Adipocyte (in vitro differentiated cells): Measurements from ENCODE around the gene LMAN1L.

ENCODE experiments used
- DNase-seq: peaks from one replicate; pipeline ENCODE4 v3.0.0-alpha.2; 2015; ENCODE audit warnings: low read depth
- H3K27me3 ChIP-seq: replicated peaks from 2 replicates; pipeline ENCODE4 v1.7.0; 2013; ENCODE audit warnings: mild to moderate bottlenecking, low read length, moderate library complexity; ENCODE audit not compliant: control insufficient read depth, insufficient read depth
- H3K36me3 ChIP-seq: 2 replicates; pipeline ENCODE4 v1.7.0; 2013; ENCODE audit warnings: low read length, mild to moderate bottlenecking, moderate library complexity; ENCODE audit not compliant: control insufficient read depth, insufficient read depth, severe bottlenecking
- H3K4me1 ChIP-seq: 2 replicates; pipeline ENCODE4 v1.7.0; 2013; ENCODE audit warnings: mild to moderate bottlenecking, low read length, moderate library complexity; ENCODE audit not compliant: control insufficient read depth, insufficient read depth
- H3K4me3 ChIP-seq: 2 replicates; pipeline ENCODE4 v1.7.0; 2013; ENCODE audit warnings: mild to moderate bottlenecking, low read length, moderate library complexity
- H3K9ac ChIP-seq: 2 replicates; pipeline ENCODE4 v1.7.0; 2013; ENCODE audit warnings: mild to moderate bottlenecking, low read length, moderate library complexity
- H3K9me3 ChIP-seq: 2 replicates; pipeline ENCODE4 v1.7.0; 2013; ENCODE audit warnings: mild to moderate bottlenecking, low read length, moderate library complexity; ENCODE audit not compliant: control insufficient read depth

Gene LMAN1L

DNA sequence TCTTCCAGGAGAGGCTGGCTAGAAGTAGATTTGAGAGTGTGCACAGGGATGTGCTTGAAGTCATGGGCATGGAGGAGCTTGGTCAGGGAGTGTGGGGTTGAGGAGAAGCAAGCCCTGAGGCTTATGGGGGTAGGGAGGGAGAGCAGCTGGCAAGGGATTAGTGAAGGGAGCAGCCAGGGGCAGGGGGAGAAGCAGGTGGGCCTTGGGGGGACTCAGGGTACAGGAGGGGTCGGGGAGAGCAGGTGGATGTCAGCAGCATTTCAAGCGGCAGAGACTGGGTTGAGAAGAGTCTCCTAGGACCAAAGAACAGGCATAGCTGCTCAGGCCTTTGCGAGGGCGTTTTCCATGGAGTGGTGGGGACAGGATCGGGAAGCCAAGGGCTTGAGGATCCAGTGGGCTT is 3.4 kb upstream of the LMAN1L start:
- Histone ChIP-seq H3K27me3 (no peaks in the 10 kb centered on the region), H3K4me3 (no peak overlapping the region), H3K36me3 (peaks cover 2% of the 10 kb centered on the region), H3K4me1 (peaks cover 4% of the 10 kb centered on the region), H3K9me3 (no peaks in the 10 kb centered on the region), H3K9ac (no peak overlapping the region)
- DNase-seq = no peak

DNA sequence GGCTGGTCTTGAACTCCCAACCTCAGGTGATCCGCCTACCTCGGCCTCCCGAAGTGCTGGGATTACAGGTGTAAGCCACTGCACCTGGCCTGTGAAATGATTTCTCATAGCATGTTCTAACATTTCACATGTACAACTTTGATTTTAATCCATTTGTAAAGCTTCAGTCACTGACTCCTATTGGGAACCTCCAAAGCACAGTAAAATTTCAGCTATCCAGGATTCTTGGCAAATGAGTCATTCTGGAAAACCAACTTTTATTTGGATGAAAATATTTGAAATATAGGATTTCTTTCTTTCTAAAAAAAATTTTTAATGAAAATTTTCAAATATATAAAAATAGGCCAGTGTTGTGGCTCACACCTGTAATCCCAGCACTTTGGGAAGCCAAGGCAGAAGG is 2.7 kb upstream of the LMAN1L start:
- Histone ChIP-seq H3K36me3 (no peaks in the 10 kb centered on the region), H3K9ac (no peak overlapping the region)
- no peak for DNase-seq

DNA sequence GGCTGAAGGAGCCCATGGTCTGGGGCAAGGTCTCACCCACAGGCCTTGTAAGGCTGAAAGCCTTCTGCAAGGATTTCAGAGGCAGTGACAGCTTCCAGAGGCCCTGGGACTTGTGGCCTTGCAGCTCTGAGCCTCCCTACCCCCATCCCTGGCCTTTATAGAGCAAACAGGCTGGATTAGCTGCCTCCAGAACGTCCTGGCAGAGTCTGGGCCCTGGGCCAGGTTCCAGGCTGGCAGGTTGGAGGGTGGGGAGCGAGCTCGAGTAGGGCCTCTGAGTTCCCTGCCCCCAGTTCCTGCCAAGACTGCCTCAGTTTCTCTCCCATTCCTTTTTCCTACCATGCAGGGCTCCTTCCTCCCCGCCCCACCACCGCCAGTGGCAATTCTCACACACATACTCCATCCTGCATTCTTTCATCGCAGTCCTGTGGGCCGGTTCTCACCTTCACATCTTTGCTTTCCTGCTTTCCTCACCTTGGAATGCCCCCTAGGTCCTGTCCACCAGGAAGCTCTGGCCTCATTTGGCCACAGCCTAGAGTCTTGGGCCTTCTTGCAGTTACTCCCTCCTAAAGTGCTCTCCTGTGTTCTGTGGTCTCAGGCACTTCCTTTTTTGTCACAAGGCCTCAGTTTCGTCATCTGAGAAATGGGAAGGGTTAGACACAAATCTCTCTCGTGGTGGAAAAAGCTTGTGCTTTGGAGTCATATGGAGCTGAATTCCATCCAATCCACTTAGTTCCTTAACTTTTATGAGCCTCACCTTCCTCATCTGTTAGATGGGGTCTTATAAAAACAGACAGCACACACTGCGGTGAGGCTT is 2.7 kb downstream of the LMAN1L start:
- no peaks in the 10 kb centered on the region for H3K36me3 ChIP-seq

More for the DNA sequence above, 2.7 kb upstream of the LMAN1L start:
- Histone ChIP-seq H3K4me1 (peaks cover 4% of the 10 kb centered on the region), H3K9me3 (no peaks in the 10 kb centered on the region), H3K4me3 (no peak overlapping the region), H3K27me3 (no peaks in the 10 kb centered on the region)

DNA sequence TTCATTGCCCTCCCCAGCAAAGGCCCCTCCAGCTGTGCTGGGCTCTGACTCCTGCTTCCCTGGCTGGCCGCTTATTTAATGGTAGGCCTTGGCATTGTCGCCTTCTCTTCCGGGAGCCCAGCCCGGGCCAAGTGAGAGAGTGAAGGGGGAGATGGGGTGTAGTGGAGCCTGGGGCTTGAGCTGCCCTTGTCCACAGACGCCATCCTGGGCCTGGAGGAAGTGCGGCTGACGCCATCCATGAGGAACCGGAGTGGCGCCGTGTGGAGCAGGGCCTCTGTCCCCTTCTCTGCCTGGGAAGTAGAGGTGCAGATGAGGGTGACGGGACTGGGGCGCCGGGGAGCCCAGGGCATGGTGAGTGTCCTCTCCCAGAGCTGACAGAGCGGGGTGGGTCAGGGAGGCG is 3.3 kb downstream of the LMAN1L start:
- Histone ChIP-seq H3K9ac (no peak overlapping the region), H3K4me3 (no peak overlapping the region)

More for the DNA sequence above, 2.7 kb downstream of the LMAN1L start:
- Histone ChIP-seq H3K9me3 (no peaks in the 10 kb centered on the region), H3K27me3 (peaks cover 17% of the 10 kb centered on the region), H3K9ac (no peak overlapping the region), H3K4me3 (no peak overlapping the region), H3K4me1 (peaks cover 4% of the 10 kb centered on the region)
- no peak for DNase-seq

DNA sequence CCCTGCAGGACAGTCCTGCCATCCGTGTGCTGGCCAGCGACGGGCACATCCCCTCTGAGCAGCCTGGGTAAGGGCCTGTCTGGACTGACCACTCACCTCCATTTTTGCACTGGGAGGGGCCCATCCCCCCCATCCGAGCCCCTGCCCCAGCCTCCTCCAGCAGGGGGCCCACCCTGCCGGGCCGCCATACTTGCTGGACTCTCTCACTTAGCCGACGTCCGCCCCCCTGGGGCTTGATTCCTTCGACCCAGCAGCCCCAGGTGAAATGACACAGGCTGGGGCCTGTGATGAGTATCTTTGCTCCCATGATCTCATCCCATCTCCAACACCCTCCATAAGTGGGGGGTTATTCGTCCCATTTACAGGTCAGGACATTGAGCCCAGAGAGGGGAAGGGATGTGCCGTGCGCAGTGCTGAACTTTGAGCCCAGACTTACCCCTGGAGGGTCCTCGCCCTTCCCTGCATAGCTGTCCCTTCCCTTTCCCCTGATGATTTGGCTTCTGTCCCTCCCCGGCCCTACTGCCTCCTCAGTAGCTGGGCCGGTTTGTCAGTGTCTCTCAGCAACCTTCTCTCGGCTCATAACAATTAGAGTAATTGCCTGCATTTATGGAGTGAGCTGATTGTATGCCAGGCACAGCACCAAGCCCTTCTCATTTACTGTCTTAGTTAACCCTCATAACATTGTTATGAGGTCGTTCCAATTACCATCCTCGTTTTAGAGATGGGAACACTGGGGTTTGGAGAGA is 4.2 kb downstream of the LMAN1L start:
- Histone ChIP-seq H3K4me3 (no peak overlapping the region), H3K4me1 (peaks cover 4% of the 10 kb centered on the region), H3K9ac (no peak overlapping the region), H3K27me3 (peaks cover 22% of the 10 kb centered on the region), H3K36me3 (no peaks in the 10 kb centered on the region), H3K9me3 (no peaks in the 10 kb centered on the region)
- no peak for DNase-seq

More for the DNA sequence above, 3.3 kb downstream of the LMAN1L start:
- Histone ChIP-seq H3K9me3 (no peaks in the 10 kb centered on the region), H3K36me3 (no peaks in the 10 kb centered on the region), H3K4me1 (peaks cover 4% of the 10 kb centered on the region), H3K27me3 (peaks cover 21% of the 10 kb centered on the region)
- DNase-seq = no peak

DNA sequence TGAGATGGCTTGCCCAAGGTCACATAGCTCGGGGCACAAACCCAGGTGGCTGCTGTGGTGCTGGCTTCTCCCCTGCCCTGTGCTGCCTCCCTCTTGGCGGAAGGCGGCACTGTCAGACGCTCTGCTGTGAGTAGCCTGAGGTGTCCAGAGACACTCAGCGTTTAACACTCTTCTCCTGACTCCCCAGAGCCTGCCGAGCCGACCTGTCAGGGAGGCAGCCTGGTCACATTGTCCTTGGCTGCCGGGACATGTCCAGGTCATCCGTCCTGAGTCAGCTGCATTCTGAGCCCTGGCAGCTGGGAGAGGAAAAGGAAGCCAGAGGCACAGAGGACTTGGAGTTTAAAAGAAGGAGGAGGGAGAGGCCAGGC is 4.7 kb downstream of the LMAN1L start:
- no peaks in the 10 kb centered on the region for H3K36me3 ChIP-seq
- no peak overlapping the region for H3K4me3 ChIP-seq
- H3K27me3 ChIP-seq = peaks cover 22% of the 10 kb centered on the region
- peak; percentile 33 for DNase-seq
- H3K4me1 ChIP-seq = peaks cover 4% of the 10 kb centered on the region
- H3K9ac ChIP-seq = no peak overlapping the region
- H3K9me3 ChIP-seq = no peaks in the 10 kb centered on the region

DNA sequence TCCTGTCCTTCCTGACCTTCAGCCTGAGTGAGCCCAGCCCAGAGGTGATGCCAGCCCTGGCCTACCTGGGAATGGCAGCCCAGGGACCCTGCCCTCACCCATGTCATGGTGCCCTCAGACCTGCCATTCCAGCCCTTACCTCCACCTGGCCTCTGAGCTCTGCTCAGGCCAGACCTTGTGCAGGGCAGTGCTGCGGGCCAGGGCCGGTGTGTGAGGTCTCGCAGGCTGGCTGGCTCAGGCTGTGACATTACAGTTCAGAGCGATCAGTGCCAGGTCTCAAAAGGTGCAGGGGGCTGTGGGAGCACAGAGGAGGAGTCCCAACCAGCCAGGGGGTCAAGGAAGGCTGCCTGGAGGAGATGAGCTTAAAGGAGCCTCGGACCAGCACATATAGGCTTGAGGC is 7.4 kb downstream of the LMAN1L start:
- H3K4me1 ChIP-seq = peaks cover 4% of the 10 kb centered on the region
- H3K4me3 ChIP-seq = no peak overlapping the region
- peaks cover 49% of the 10 kb centered on the region for H3K27me3 ChIP-seq
- H3K36me3 ChIP-seq = no peaks in the 10 kb centered on the region
- no peaks in the 10 kb centered on the region for H3K9me3 ChIP-seq
- H3K9ac ChIP-seq = no peak overlapping the region
- DNase-seq = no peak

DNA sequence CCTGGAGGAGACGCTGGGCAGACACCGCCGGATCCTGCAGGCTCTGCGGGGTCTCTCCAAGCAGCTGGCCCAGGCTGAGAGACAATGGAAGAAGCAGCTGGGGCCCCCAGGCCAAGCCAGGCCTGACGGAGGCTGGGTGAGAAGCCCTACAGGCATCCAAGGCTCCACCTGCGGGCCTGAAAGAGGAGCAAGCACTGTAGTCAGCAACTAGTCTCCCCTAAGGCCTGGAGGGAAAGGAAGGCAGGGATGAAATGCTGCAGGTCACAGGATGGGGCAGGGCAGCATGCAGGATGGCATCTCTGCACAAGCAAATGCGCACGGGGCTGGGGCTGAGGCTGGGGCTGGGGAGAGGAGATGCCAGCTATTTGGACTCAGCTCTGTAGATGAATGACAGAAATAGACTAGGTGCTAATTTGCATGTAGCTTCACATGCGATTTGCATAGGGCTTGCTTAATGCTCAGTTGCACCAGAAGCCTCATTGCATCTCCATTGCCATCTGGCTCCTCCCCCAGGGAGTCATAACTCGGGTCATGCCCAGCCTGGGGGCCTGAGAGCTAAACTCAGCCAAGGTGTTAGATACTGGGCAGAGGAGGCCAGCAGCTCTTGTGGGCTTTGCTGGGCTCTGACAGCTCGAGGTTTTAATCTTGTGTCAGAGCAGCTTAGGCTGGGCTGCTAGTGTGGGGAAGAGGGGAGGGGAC is 8.6 kb downstream of the LMAN1L start:
- Histone ChIP-seq H3K4me1 (peaks cover 4% of the 10 kb centered on the region), H3K9me3 (no peaks in the 10 kb centered on the region), H3K9ac (no peak overlapping the region), H3K36me3 (no peaks in the 10 kb centered on the region), H3K27me3 (peaks cover 60% of the 10 kb centered on the region), H3K4me3 (no peak overlapping the region)
- peak; percentile 6 for DNase-seq

DNA sequence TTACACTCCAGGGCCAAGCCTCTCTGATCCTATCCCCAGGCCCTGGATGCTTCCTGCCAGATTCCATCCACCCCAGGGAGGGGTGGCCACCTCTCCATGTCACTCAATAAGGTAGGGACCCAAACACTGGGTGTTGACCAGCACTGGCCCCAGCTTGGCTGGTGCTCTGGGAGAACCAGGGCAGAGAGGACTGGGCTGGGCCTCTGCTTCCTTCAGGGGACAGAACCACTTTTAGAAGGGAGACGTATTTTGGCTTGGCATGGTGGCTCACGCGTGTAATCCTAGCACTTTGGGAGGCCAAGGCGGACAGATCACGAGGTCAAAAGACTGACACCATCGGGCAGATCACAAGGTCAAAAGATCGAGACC is 9.1 kb downstream of the LMAN1L start:
- DNase-seq = no peak
- H3K36me3 ChIP-seq = no peaks in the 10 kb centered on the region
- H3K27me3 ChIP-seq = peaks cover 63% of the 10 kb centered on the region
- no peaks in the 10 kb centered on the region for H3K9me3 ChIP-seq
- H3K4me3 ChIP-seq = no peak overlapping the region
- no peak overlapping the region for H3K9ac ChIP-seq
- peaks cover 4% of the 10 kb centered on the region for H3K4me1 ChIP-seq

DNA sequence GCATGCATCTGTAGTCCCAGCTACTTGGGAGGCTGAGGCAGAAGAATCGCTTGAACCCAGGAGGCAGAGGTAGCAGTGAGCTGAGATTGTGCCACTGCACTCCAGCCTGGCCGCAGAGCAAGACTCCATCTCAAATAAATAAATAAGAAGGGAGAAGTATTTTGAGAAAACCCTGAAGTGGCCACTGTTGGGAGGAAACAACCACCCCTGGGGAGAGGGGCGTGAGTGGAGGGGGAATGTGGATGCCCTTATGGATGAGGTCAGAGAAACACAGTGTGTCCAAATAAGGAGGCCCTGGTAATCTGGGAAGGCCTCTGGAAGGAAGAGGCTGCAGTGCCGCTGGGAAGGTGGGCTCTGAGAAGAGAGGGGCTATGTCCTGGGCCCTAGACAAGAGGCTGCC is 9.6 kb downstream of the LMAN1L start:
- no peak for DNase-seq
- Histone ChIP-seq H3K4me3 (no peak overlapping the region), H3K9ac (no peak overlapping the region), H3K36me3 (no peaks in the 10 kb centered on the region), H3K27me3 (peaks cover 68% of the 10 kb centered on the region), H3K4me1 (peaks cover 3% of the 10 kb centered on the region), H3K9me3 (no peaks in the 10 kb centered on the region)

DNA sequence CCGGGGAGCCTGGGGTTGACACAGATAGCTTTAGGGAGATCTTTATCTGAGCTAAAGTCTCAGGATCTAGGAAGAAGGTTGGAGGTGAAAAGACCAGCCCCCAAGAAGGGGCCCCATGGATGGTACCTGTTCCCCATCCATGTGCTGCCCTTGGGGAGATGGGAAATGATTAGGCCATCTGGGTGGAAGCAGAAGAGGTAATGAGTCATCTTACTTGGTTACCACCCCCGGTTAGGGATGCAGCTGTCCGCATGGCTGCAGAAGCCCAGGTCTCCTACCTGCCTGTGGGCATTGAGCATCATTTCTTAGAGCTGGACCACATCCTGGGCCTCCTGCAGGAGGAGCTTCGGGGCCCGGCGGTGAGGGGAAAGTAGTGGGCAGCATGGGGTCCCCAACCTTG is 10.7 kb downstream of the LMAN1L start:
- no peaks in the 10 kb centered on the region for H3K36me3 ChIP-seq
- no peaks in the 10 kb centered on the region for H3K4me1 ChIP-seq
- H3K27me3 ChIP-seq = peaks cover 75% of the 10 kb centered on the region
- no peak for DNase-seq
- H3K9me3 ChIP-seq = no peaks in the 10 kb centered on the region
- H3K9ac ChIP-seq = no peak overlapping the region
- H3K4me3 ChIP-seq = no peak overlapping the region
